Measurements from ENCODE around the gene RAB5A. TPM values are rescaled to one million over a fixed set of nuclear protein-coding genes. Genes with fewer than 3 reads are reported as not detected.
A peak's percentile ranks its signal among the peaks of the same experiment; 100 is the strongest.

RAB5A gene
- total and polyA plus RNA-seq, 2 of the 4 experiments (the other 2 are of a cell fraction): 33.3 to 46.4 TPM

DNA sequence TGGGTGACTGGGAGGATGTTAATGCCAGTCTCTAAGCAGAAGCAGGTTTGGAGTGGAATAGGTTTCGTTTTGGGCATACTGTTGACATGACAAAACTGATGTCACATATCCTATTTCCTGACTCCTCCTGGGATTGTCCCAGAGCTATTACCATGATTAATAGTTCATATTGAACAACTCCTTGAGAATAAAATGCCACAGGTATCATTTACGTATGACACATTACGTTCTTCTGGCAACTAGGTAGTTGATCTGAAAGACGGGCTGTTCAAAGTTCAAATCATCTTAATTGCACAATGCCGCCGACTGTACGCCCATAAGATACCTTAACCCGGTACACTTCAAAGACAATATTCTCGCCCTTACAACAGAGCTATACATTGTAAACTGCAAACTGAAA, 1.4 kb upstream of the RAB5A start:
- peak overlapping the region in 1 of 2 experiments; percentile 91; a peak in 1 of 4 replicates for H4K8ac ChIP-seq (ENCODE audit: low read depth in 2 of 2, low read length in 2 of 2)
- DNase-seq (no peak), ATAC-seq (ENCODE audit: low read depth) (no peak)
- H3K18ac ChIP-seq (ENCODE audit: low read depth, low read length): no peak overlapping the region
- 95% methylated on average over 6 of the region's 9 CpGs; no CpG with 5 or more reads in 1 of the 2 experiments for WGBS, 2 experiments (ENCODE audit: extremely low coverage in 2 of 2, insufficient read length in 1 of 2)
- no peaks in the 10 kb centered on the region; the same call in 1 of the 2 replicates for H3K9me1 ChIP-seq (ENCODE audit: insufficient read depth, low read length)
- intact Hi-C loops (cut with micrococcal nuclease) (loop anchor here (5.0 kb wide), 2 partner anchors 97 to 242 kb away; partner anchors contain the start of genes KAT2B and SGO1), in situ Hi-C loops (cut with MboI; ENCODE audit: low sequenced_read_pairs) (loop anchor here (10.0 kb wide), 1 partner anchor 239 kb away; the partner anchor contains the start of gene SGO1), dilution Hi-C loops (cut with HindIII; ENCODE audit: low sequenced_read_pairs, unreplicated experiment) (no loop called here)
- H2AK5ac ChIP-seq (ENCODE audit: low read depth, low read length): no peak overlapping the region
- H2BK15ac ChIP-seq (ENCODE audit: low read depth, low read length): no peak overlapping the region
- ChIA-PET CTCF (no interaction called here), POLR2A (ENCODE audit: unreplicated experiment) (interaction anchor here (0.5 kb wide), 1 partner anchor 10 kb away, joined by 6 read pairs; no protein-coding TSS in a partner anchor)
- no peaks in the 10 kb centered on the region; the same call in 1 of the 2 replicates for H3K36me3 ChIP-seq (ENCODE audit: control insufficient read depth, insufficient read depth, low read length)
- no peak overlapping the region for H3K56ac ChIP-seq (ENCODE audit: extremely low read depth, insufficient read depth, low read length)
- H3K4me3 ChIP-seq (ENCODE audit: insufficient read depth, low read depth, low read length): no peak overlapping the region
- TF ChIP-seq RFX5 (IDR thresholded peaks at IDR 0.05; ENCODE audit: low read depth, low read length) (no peak), SMC3 (IDR thresholded peaks at IDR 0.05; ENCODE audit: low read depth, low read length) (no peak), RAD21 (IDR thresholded peaks at IDR 0.05; ENCODE audit: low read length) (no peak), BHLHE40 (IDR thresholded peaks at IDR 0.05; ENCODE audit: low read depth, low read length) (no peak), CHD1 (IDR thresholded peaks at IDR 0.05; ENCODE audit: low read depth, low read length) (no peak), MAFK (IDR thresholded peaks at IDR 0.05; ENCODE audit: low read depth, low read length) (no peak), MXI1 (IDR thresholded peaks at IDR 0.05; ENCODE audit: borderline replicate concordance, low read depth, low read length) (no peak), POLR2A (IDR thresholded peaks at IDR 0.05; ENCODE audit: low read depth, low read length) (no peak)
- TF ChIP-seq, protein P1, sequence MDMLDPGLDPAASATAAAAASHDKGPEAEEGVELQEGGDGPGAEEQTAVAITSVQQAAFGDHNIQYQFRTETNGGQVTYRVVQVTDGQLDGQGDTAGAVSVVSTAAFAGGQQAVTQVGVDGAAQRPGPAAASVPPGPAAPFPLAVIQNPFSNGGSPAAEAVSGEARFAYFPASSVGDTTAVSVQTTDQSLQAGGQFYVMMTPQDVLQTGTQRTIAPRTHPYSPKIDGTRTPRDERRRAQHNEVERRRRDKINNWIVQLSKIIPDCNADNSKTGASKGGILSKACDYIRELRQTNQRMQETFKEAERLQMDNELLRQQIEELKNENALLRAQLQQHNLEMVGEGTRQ (IDR thresholded peaks at IDR 0.05; ENCODE audit: low read depth, low read length): no peak
- TF ChIP-seq, protein P2, sequence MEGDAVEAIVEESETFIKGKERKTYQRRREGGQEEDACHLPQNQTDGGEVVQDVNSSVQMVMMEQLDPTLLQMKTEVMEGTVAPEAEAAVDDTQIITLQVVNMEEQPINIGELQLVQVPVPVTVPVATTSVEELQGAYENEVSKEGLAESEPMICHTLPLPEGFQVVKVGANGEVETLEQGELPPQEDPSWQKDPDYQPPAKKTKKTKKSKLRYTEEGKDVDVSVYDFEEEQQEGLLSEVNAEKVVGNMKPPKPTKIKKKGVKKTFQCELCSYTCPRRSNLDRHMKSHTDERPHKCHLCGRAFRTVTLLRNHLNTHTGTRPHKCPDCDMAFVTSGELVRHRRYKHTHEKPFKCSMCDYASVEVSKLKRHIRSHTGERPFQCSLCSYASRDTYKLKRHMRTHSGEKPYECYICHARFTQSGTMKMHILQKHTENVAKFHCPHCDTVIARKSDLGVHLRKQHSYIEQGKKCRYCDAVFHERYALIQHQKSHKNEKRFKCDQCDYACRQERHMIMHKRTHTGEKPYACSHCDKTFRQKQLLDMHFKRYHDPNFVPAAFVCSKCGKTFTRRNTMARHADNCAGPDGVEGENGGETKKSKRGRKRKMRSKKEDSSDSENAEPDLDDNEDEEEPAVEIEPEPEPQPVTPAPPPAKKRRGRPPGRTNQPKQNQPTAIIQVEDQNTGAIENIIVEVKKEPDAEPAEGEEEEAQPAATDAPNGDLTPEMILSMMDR (conservative IDR thresholded peaks at IDR 0.05; ENCODE audit: low read depth, low read length): no peak
- H2BK120ac ChIP-seq (ENCODE audit: low read depth, low read length): no peak overlapping the region
- no peak overlapping the region for H3K9ac ChIP-seq (ENCODE audit: low read depth, low read length)
- H3K23ac ChIP-seq (ENCODE audit: low read depth, low read length): no peak overlapping the region
- BruUV-seq (replicated peaks): no TSS peak
- H2AFZ ChIP-seq (replicated peaks; ENCODE audit: low read length, poor library complexity): no peak overlapping the region
- no peaks in the 10 kb centered on the region for H3K27me3 ChIP-seq (ENCODE audit: control insufficient read depth, insufficient read depth, low read length)
- H3K4ac ChIP-seq (ENCODE audit: low read depth, low read length): no peak overlapping the region
- H3K14ac ChIP-seq (replicated peaks; ENCODE audit: low read depth, low read length): no peak overlapping the region
- H2BK20ac ChIP-seq (ENCODE audit: low read depth, low read length): no peak overlapping the region
- H2BK5ac ChIP-seq (ENCODE audit: low read depth, low read length, poor library complexity, severe bottlenecking): no peak overlapping the region
- no peak overlapping the region for H3K4me2 ChIP-seq (ENCODE audit: low read depth, low read length)
- H4K5ac ChIP-seq (ENCODE audit: low read depth, low read length): no peak overlapping the region
- H3K79me1 ChIP-seq (ENCODE audit: low read depth in 1 of 2, low read length in 2 of 2): peaks cover 5 to 13% of the 10 kb centered on the region in 2 experiments; a peak in 2 of 4 replicates
- H2AK9ac ChIP-seq (replicated peaks; ENCODE audit: low read depth, low read length, poor library complexity): no peak overlapping the region
- H3K27ac ChIP-seq (ENCODE audit: insufficient read depth, low read length): no peak overlapping the region
- H3K9me3 ChIP-seq (ENCODE audit: control insufficient read depth, insufficient read depth, low read length): no peaks in the 10 kb centered on the region
- peaks cover 23% of the 10 kb centered on the region for H4K20me1 ChIP-seq (ENCODE audit: insufficient read depth, low read length)
- H4K91ac ChIP-seq (ENCODE audit: insufficient read depth, low read depth, low read length): no peak overlapping the region
- H3K4me1 ChIP-seq (ENCODE audit: control insufficient read depth, insufficient read depth, low read length): peaks cover 6% of the 10 kb centered on the region; the same call in 1 of the 2 replicates

Data from IMR-90 (cell line).